Measurements from ENCODE around the gene RELL1. TPM values are rescaled to one million over a fixed set of nuclear protein-coding genes. Genes with fewer than 3 reads are reported as not detected.

The RELL1 gene
- polyA plus RNA-seq, 1 donor from 2014 or later = 0.47 TPM

DNA sequence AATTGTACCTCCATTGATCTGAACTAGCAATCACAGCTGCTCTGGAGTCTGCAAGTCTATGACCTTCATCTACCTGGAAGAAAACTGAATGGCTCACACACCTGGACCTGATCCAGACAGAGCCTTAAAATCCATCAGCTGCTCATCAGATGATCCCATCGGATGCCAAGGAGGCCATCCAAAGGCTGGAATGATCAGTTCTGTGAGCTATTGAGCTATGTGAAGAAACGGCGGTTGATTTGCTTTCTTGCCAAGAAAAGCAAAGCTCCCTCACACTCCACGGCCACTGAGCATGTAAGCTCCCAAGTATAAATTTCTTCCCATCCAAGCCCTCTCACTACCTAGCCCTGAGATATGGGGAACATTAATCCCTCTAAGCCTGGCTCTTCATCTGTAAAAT lies 63.1 kb downstream of the RELL1 start:
- Histone ChIP-seq H3K36me3 (ENCODE audit: insufficient read depth, low read length) (no peaks in the 10 kb centered on the region), H3K9me3 (ENCODE audit: low read length) (no peaks in the 10 kb centered on the region), H2AFZ (ENCODE audit: low read depth, low read length) (no peak overlapping the region), H3K79me2 (replicated peaks; ENCODE audit: insufficient read depth, low read length) (no peaks in the 10 kb centered on the region), H4K20me1 (ENCODE audit: insufficient read depth) (no peaks in the 10 kb centered on the region), H3F3A (ENCODE audit: insufficient read depth, low read length, poor library complexity, severe bottlenecking) (no peaks in the 10 kb centered on the region), H3K9me2 (ENCODE audit: insufficient read depth, low read length) (no peaks in the 10 kb centered on the region), H3K4me3 (ENCODE audit: low read length) (no peak overlapping the region), H3K9ac (ENCODE audit: low read length) (no peak overlapping the region), H3K4me2 (ENCODE audit: low read length) (no peak overlapping the region), H3K27me3 (ENCODE audit: insufficient read depth, low read depth, low read length) (no peaks in the 10 kb centered on the region), H3K27ac (ENCODE audit: low read length) (no peak overlapping the region)
- TF ChIP-seq, protein P1, sequence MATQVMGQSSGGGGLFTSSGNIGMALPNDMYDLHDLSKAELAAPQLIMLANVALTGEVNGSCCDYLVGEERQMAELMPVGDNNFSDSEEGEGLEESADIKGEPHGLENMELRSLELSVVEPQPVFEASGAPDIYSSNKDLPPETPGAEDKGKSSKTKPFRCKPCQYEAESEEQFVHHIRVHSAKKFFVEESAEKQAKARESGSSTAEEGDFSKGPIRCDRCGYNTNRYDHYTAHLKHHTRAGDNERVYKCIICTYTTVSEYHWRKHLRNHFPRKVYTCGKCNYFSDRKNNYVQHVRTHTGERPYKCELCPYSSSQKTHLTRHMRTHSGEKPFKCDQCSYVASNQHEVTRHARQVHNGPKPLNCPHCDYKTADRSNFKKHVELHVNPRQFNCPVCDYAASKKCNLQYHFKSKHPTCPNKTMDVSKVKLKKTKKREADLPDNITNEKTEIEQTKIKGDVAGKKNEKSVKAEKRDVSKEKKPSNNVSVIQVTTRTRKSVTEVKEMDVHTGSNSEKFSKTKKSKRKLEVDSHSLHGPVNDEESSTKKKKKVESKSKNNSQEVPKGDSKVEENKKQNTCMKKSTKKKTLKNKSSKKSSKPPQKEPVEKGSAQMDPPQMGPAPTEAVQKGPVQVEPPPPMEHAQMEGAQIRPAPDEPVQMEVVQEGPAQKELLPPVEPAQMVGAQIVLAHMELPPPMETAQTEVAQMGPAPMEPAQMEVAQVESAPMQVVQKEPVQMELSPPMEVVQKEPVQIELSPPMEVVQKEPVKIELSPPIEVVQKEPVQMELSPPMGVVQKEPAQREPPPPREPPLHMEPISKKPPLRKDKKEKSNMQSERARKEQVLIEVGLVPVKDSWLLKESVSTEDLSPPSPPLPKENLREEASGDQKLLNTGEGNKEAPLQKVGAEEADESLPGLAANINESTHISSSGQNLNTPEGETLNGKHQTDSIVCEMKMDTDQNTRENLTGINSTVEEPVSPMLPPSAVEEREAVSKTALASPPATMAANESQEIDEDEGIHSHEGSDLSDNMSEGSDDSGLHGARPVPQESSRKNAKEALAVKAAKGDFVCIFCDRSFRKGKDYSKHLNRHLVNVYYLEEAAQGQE (IDR thresholded peaks at IDR 0.05; ENCODE audit: borderline replicate concordance) = no peak

DNA sequence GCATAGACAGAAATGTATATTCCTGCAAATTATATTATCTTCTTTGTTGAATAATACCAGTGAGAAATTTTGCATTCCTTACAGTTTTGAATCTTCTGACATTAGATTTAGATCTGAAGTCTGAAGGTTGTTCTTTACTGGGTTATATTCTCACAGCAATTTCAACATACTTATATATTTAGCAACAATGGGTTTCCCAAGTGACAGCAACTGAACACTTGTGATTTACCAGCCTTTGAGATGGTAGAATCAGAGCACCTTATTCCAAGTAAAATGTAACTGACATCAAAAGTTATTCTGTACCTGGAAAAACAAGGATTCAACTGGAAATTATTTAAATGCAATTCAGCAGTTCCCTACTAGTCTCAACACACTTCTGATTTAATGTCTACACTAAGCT lies 66.0 kb downstream of the RELL1 start:
- Histone ChIP-seq H3K9me3 (ENCODE audit: low read length) (no peaks in the 10 kb centered on the region), H2AFZ (ENCODE audit: low read depth, low read length) (no peak overlapping the region), H3K27ac (ENCODE audit: low read length) (no peak overlapping the region), H3K4me2 (ENCODE audit: low read length) (no peak overlapping the region), H3K9ac (ENCODE audit: low read length) (no peak overlapping the region), H3K4me3 (ENCODE audit: low read length) (no peak overlapping the region), H3K27me3 (ENCODE audit: insufficient read depth, low read depth, low read length) (no peaks in the 10 kb centered on the region), H3K36me3 (ENCODE audit: insufficient read depth, low read length) (no peaks in the 10 kb centered on the region), H3K79me2 (replicated peaks; ENCODE audit: insufficient read depth, low read length) (no peaks in the 10 kb centered on the region), H3F3A (ENCODE audit: insufficient read depth, low read length, poor library complexity, severe bottlenecking) (no peaks in the 10 kb centered on the region), H3K9me2 (ENCODE audit: insufficient read depth, low read length) (no peaks in the 10 kb centered on the region), H4K20me1 (ENCODE audit: insufficient read depth) (no peaks in the 10 kb centered on the region)
- no peak for TF ChIP-seq EP300 (conservative IDR thresholded peaks at IDR 0.05; ENCODE audit: poor library complexity, severe bottlenecking)
- TF ChIP-seq, protein P2, sequence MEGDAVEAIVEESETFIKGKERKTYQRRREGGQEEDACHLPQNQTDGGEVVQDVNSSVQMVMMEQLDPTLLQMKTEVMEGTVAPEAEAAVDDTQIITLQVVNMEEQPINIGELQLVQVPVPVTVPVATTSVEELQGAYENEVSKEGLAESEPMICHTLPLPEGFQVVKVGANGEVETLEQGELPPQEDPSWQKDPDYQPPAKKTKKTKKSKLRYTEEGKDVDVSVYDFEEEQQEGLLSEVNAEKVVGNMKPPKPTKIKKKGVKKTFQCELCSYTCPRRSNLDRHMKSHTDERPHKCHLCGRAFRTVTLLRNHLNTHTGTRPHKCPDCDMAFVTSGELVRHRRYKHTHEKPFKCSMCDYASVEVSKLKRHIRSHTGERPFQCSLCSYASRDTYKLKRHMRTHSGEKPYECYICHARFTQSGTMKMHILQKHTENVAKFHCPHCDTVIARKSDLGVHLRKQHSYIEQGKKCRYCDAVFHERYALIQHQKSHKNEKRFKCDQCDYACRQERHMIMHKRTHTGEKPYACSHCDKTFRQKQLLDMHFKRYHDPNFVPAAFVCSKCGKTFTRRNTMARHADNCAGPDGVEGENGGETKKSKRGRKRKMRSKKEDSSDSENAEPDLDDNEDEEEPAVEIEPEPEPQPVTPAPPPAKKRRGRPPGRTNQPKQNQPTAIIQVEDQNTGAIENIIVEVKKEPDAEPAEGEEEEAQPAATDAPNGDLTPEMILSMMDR (IDR thresholded peaks at IDR 0.05; ENCODE audit: poor library complexity, severe bottlenecking) = no peak
- no peak for TF ChIP-seq RAD21 (conservative IDR thresholded peaks at IDR 0.05)
- TF ChIP-seq, protein P1 (IDR thresholded peaks at IDR 0.05; ENCODE audit: borderline replicate concordance) = no peak
- no peak for TF ChIP-seq EZH2 (IDR thresholded peaks at IDR 0.05; ENCODE audit: borderline replicate concordance, insufficient read depth, low read length, poor library complexity, severe bottlenecking)
- no peak for TF ChIP-seq SMC3 (conservative IDR thresholded peaks at IDR 0.05; ENCODE audit: poor library complexity)
- TF ChIP-seq POLR2AphosphoS5 (IDR thresholded peaks at IDR 0.05) = no peak
- TF ChIP-seq MXI1 (conservative IDR thresholded peaks at IDR 0.05; ENCODE audit: poor library complexity, severe bottlenecking) = no peak
- TF ChIP-seq TAF1 (IDR thresholded peaks at IDR 0.05; ENCODE audit: low read depth) = no peak

Measured in neural cell (in vitro differentiated cells).